ENCODE data around the gene MYOG.

Gene MYOG

DNA sequence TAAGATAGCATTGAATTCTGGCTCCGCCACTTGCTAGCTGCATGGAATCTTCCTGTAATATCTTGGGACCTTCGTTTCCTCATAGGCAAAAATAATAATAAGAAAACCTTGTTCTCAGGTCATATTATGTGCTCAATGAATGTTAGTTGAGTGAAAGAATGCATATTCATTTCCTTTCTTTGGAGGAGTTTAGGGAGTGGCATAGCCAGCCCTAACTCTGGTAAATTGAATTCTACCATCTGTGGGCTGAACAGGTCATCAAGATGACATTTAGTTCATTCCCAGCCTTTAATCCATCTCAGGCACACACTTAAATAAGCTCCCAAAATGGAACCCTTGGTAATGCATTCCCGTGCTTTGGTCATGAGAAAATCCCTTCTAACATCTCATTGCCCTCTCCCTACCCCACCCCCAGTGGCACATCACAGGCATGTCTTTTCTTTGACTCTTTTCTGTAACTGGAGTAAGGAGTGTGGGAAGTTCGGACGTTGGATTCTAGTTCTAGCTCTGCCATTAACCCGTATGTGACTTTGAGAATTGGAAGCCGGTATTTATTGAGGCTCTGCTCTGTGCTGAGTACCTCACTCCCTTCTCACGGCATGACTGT lies 13.2 kb upstream of the MYOG start:
- DNase-seq (ENCODE audit: low read depth, low spot score) = no peak
- Histone ChIP-seq H3K4me3 (ENCODE audit: low read length) (no peak overlapping the region), H3K27me3 (ENCODE audit: control insufficient read depth, insufficient read depth, low read length) (no peaks in the 10 kb centered on the region), H3K4me1 (ENCODE audit: control insufficient read depth, insufficient read depth, low read length) (no peaks in the 10 kb centered on the region), H3K27ac (ENCODE audit: low read length) (no peak overlapping the region), H3K36me3 (ENCODE audit: control insufficient read depth, insufficient read depth, low read length) (no peaks in the 10 kb centered on the region), H3K9me3 (ENCODE audit: control insufficient read depth, insufficient read depth, low read length) (no peaks in the 10 kb centered on the region)
- no CpG with 5 or more reads among the region's 8 CpGs for WGBS (ENCODE audit: insufficient coverage, insufficient read length)

DNA sequence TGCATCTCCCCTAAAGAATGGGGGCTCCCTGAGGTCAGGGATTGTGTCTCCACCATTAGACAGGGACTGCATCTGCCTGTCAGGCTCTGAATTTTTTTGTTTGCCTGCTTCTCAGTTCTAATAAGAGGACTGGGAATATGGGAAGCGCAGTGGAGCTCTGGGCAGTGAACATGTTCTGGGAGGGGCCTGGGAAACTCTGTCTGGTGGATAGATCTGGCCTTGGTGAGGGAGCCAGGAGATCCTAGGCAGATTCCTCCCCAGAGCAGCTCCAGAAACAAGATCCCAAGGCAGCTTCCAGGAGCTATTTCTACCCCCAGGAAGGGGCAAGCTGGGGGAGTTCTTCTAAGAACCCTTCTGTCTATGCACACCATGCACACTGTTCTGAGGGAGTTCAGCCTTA lies 12.6 kb upstream of the MYOG start:
- H3K4me3 ChIP-seq (ENCODE audit: low read length) = no peak overlapping the region
- no peak overlapping the region for H3K27ac ChIP-seq (ENCODE audit: low read length)
- no peaks in the 10 kb centered on the region for H3K36me3 ChIP-seq (ENCODE audit: control insufficient read depth, insufficient read depth, low read length)
- H3K9me3 ChIP-seq (ENCODE audit: control insufficient read depth, insufficient read depth, low read length) = no peaks in the 10 kb centered on the region
- DNase-seq (ENCODE audit: low read depth, low spot score) = no peak
- WGBS (ENCODE audit: insufficient coverage, insufficient read length) = no CpG with 5 or more reads among the region's 1 CpG
- no peaks in the 10 kb centered on the region for H3K27me3 ChIP-seq (ENCODE audit: control insufficient read depth, insufficient read depth, low read length)
- H3K4me1 ChIP-seq (ENCODE audit: control insufficient read depth, insufficient read depth, low read length) = no peaks in the 10 kb centered on the region

DNA sequence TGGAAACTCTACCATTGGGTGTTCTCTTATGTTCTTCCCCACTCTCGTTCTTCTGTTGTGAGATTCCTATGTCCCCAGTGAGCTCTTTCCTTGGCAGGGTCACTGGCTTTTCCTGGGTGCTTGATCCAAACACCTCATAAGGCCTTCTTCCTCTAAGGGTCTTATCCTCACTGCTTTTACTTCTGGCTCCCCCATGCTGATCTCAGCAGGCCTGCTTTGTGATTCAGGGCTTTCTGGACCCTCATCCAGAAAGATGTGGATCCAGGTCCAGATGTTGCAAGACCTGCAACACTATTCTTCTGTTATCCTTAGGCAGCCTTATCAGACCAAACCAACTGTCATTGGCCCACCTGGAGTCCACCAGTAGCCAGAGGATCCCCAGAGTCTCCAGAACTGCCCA lies 11.2 kb upstream of the MYOG start:
- Histone ChIP-seq H3K9me3 (ENCODE audit: control insufficient read depth, insufficient read depth, low read length) (no peaks in the 10 kb centered on the region), H3K27ac (ENCODE audit: low read length) (no peak overlapping the region), H3K4me3 (ENCODE audit: low read length) (no peak overlapping the region), H3K27me3 (ENCODE audit: control insufficient read depth, insufficient read depth, low read length) (no peaks in the 10 kb centered on the region), H3K36me3 (ENCODE audit: control insufficient read depth, insufficient read depth, low read length) (no peaks in the 10 kb centered on the region), H3K4me1 (ENCODE audit: control insufficient read depth, insufficient read depth, low read length) (no peaks in the 10 kb centered on the region)
- WGBS (ENCODE audit: insufficient coverage, insufficient read length) = no CpG with 5 or more reads among the region's 1 CpG
- DNase-seq (ENCODE audit: low read depth, low spot score) = no peak

GRCh38 chr1:203096566-203096965 lies 10.8 kb upstream of the MYOG start:
- Histone ChIP-seq H3K36me3 (ENCODE audit: control insufficient read depth, insufficient read depth, low read length) (no peaks in the 10 kb centered on the region), H3K9me3 (ENCODE audit: control insufficient read depth, insufficient read depth, low read length) (no peaks in the 10 kb centered on the region), H3K4me3 (ENCODE audit: low read length) (no peak overlapping the region), H3K27me3 (ENCODE audit: control insufficient read depth, insufficient read depth, low read length) (no peaks in the 10 kb centered on the region), H3K27ac (ENCODE audit: low read length) (no peak overlapping the region), H3K4me1 (ENCODE audit: control insufficient read depth, insufficient read depth, low read length) (no peaks in the 10 kb centered on the region)
- no peak for DNase-seq (ENCODE audit: low read depth, low spot score)

- no CpG with 5 or more reads among the region's 1 CpG for WGBS (ENCODE audit: insufficient coverage, insufficient read length)
- Histone ChIP-seq H3K27ac (ENCODE audit: low read length) (no peak overlapping the region), H3K27me3 (ENCODE audit: control insufficient read depth, insufficient read depth, low read length) (no peaks in the 10 kb centered on the region), H3K4me3 (ENCODE audit: low read length) (no peak overlapping the region), H3K36me3 (ENCODE audit: control insufficient read depth, insufficient read depth, low read length) (no peaks in the 10 kb centered on the region), H3K4me1 (ENCODE audit: control insufficient read depth, insufficient read depth, low read length) (no peaks in the 10 kb centered on the region), H3K9me3 (ENCODE audit: control insufficient read depth, insufficient read depth, low read length) (no peaks in the 10 kb centered on the region)
- no peak for DNase-seq (ENCODE audit: low read depth, low spot score)
Observed at GRCh38 chr1:203095061-203095690, 9.4 kb upstream of the MYOG start.

DNA sequence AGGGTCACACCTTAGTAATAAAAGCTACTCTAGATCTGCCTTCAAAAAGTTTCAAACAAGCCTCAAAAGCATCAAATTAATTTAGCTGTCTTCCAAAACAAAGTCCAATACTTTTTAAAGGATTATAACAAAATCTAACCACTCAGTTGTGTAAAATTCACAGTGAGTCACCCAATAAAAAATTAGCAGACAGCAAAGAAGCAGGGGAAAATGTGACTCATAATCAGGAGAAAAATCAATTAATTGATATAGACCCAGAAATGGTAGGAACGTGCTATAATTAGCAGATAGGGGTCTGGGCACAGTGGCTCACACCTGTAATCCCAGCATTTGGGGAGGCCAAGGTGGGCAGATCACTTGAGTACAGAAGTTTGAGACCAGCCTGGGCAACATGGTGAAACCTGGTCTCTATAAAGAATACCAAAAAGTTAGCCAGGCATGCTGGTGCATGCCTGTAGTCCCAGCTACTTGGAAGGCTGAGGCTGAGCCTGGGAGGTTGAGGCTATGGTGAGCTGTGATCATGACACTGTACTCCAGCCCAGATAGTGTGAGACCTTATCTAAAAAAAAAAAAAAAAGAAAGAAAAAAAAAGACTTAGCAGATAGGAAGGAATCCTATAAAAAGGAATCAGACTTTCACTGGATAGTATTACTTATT lies 8.1 kb upstream of the MYOG start:
- no CpG with 5 or more reads among the region's 1 CpG for WGBS (ENCODE audit: insufficient coverage, insufficient read length)

GRCh38 chr1:203091761-203092330 lies 6.0 kb upstream of the MYOG start:
- H3K27ac ChIP-seq (ENCODE audit: low read length) = no peak overlapping the region
- no CpG with 5 or more reads among the region's 6 CpGs for WGBS (ENCODE audit: insufficient coverage, insufficient read length)
- DNase-seq (ENCODE audit: low read depth, low spot score) = no peak
- H3K9me3 ChIP-seq (ENCODE audit: control insufficient read depth, insufficient read depth, low read length) = no peaks in the 10 kb centered on the region
- no peaks in the 10 kb centered on the region for H3K4me1 ChIP-seq (ENCODE audit: control insufficient read depth, insufficient read depth, low read length)
- no peak overlapping the region for H3K4me3 ChIP-seq (ENCODE audit: low read length)
- no peaks in the 10 kb centered on the region for H3K27me3 ChIP-seq (ENCODE audit: control insufficient read depth, insufficient read depth, low read length)
- no peaks in the 10 kb centered on the region for H3K36me3 ChIP-seq (ENCODE audit: control insufficient read depth, insufficient read depth, low read length)

More for the DNA sequence above, 8.1 kb upstream of the MYOG start:
- no peak for DNase-seq (ENCODE audit: low read depth, low spot score)
- H3K9me3 ChIP-seq (ENCODE audit: control insufficient read depth, insufficient read depth, low read length) = no peaks in the 10 kb centered on the region
- H3K27ac ChIP-seq (ENCODE audit: low read length) = no peak overlapping the region
- H3K27me3 ChIP-seq (ENCODE audit: control insufficient read depth, insufficient read depth, low read length) = no peaks in the 10 kb centered on the region
- no peaks in the 10 kb centered on the region for H3K4me1 ChIP-seq (ENCODE audit: control insufficient read depth, insufficient read depth, low read length)
- no peak overlapping the region for H3K4me3 ChIP-seq (ENCODE audit: low read length)
- H3K36me3 ChIP-seq (ENCODE audit: control insufficient read depth, insufficient read depth, low read length) = no peaks in the 10 kb centered on the region

DNA sequence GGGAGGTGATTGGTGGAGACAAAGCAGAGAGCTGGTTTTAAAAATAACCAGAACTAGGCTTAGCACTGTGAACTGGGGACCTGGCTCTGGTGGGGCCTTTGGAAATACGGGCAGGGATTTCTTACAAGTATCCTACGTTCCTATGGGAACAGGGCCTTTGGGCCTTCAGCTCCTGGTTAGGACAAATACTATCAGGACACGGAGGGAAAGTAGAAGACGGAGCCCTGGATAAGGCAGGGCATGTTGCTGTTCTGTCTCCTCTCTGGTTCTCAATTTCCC lies 5.3 kb upstream of the MYOG start:
- Histone ChIP-seq H3K27ac (ENCODE audit: low read length) (no peak overlapping the region), H3K36me3 (ENCODE audit: control insufficient read depth, insufficient read depth, low read length) (no peaks in the 10 kb centered on the region), H3K4me1 (ENCODE audit: control insufficient read depth, insufficient read depth, low read length) (no peaks in the 10 kb centered on the region), H3K4me3 (ENCODE audit: low read length) (no peak overlapping the region), H3K9me3 (ENCODE audit: control insufficient read depth, insufficient read depth, low read length) (no peaks in the 10 kb centered on the region), H3K27me3 (ENCODE audit: control insufficient read depth, insufficient read depth, low read length) (no peaks in the 10 kb centered on the region)
- no peak for DNase-seq (ENCODE audit: low read depth, low spot score)
- WGBS (ENCODE audit: insufficient coverage, insufficient read length) = no CpG with 5 or more reads among the region's 4 CpGs

GRCh38 chr1:203090421-203091198 lies 4.8 kb upstream of the MYOG start:
- Histone ChIP-seq H3K27me3 (ENCODE audit: control insufficient read depth, insufficient read depth, low read length) (no peaks in the 10 kb centered on the region), H3K9me3 (ENCODE audit: control insufficient read depth, insufficient read depth, low read length) (no peaks in the 10 kb centered on the region), H3K27ac (ENCODE audit: low read length) (no peak overlapping the region), H3K4me3 (ENCODE audit: low read length) (no peak overlapping the region), H3K4me1 (ENCODE audit: control insufficient read depth, insufficient read depth, low read length) (no peaks in the 10 kb centered on the region), H3K36me3 (ENCODE audit: control insufficient read depth, insufficient read depth, low read length) (no peaks in the 10 kb centered on the region)
- no peak for DNase-seq (ENCODE audit: low read depth, low spot score)
- WGBS (ENCODE audit: insufficient coverage, insufficient read length) = 100% methylated on average over 1 of the region's 6 CpGs

GRCh38 chr1:203089651-203090045 lies 3.8 kb upstream of the MYOG start:
- no peak overlapping the region for H3K4me3 ChIP-seq (ENCODE audit: low read length)
- no peak for DNase-seq (ENCODE audit: low read depth, low spot score)
- H3K27me3 ChIP-seq (ENCODE audit: control insufficient read depth, insufficient read depth, low read length) = no peaks in the 10 kb centered on the region
- H3K36me3 ChIP-seq (ENCODE audit: control insufficient read depth, insufficient read depth, low read length) = no peaks in the 10 kb centered on the region
- no peak overlapping the region for H3K27ac ChIP-seq (ENCODE audit: low read length)
- WGBS (ENCODE audit: insufficient coverage, insufficient read length) = no CpG with 5 or more reads among the region's 7 CpGs
- H3K9me3 ChIP-seq (ENCODE audit: control insufficient read depth, insufficient read depth, low read length) = no peaks in the 10 kb centered on the region
- H3K4me1 ChIP-seq (ENCODE audit: control insufficient read depth, insufficient read depth, low read length) = no peaks in the 10 kb centered on the region
